ENCODE data around the gene AP1AR. TPM values are rescaled to one million over a fixed set of nuclear protein-coding genes. Genes with fewer than 3 reads are reported as not detected.

The AP1AR gene
- total and polyA plus RNA-seq, 2 of the 4 experiments (the other 2 are of a cell fraction): 4.0 to 4.7 TPM

- H3K4me1 ChIP-seq (ENCODE audit: control insufficient read depth, insufficient read depth, low read length): no peaks in the 10 kb centered on the region
- H3K23ac ChIP-seq (ENCODE audit: low read depth, low read length): no peak overlapping the region
- TF ChIP-seq MAZ (IDR thresholded peaks at IDR 0.05; ENCODE audit: borderline replicate concordance, low read depth, low read length) (no peak), MXI1 (IDR thresholded peaks at IDR 0.05; ENCODE audit: borderline replicate concordance, low read depth, low read length) (no peak), RCOR1 (IDR thresholded peaks at IDR 0.05; ENCODE audit: insufficient replicate concordance, low read length) (no peak), ELK1 (IDR thresholded peaks at IDR 0.05; ENCODE audit: borderline replicate concordance, low read depth, low read length) (no peak), MAFK (IDR thresholded peaks at IDR 0.05; ENCODE audit: low read depth, low read length) (no peak), BHLHE40 (IDR thresholded peaks at IDR 0.05; ENCODE audit: low read depth, low read length) (no peak), CEBPB (IDR thresholded peaks at IDR 0.05; ENCODE audit: low read depth, low read length) (no peak), RAD21 (IDR thresholded peaks at IDR 0.05; ENCODE audit: low read length) (peak; percentile 10; the same call in 1 of the 2 replicates), NFE2L2 (IDR thresholded peaks at IDR 0.05; ENCODE audit: low read depth, low read length) (no peak), FOS (IDR thresholded peaks at IDR 0.05; ENCODE audit: low read depth, low read length) (no peak), RFX5 (IDR thresholded peaks at IDR 0.05; ENCODE audit: low read depth, low read length) (no peak), USF2 (IDR thresholded peaks at IDR 0.05; ENCODE audit: low read depth, low read length) (no peak), POLR2A (IDR thresholded peaks at IDR 0.05; ENCODE audit: low read depth, low read length) (no peak), CHD1 (IDR thresholded peaks at IDR 0.05; ENCODE audit: low read depth, low read length) (no peak), CTCF (conservative IDR thresholded peaks at IDR 0.05; ENCODE audit: low read depth, low read length) (0 out of 2 replicates have a peak, but pooled peaks have one; percentile 23)
- no peak overlapping the region for H4K8ac ChIP-seq (ENCODE audit: low read depth in 2 of 2, low read length in 2 of 2)
- H4K91ac ChIP-seq (ENCODE audit: insufficient read depth, low read depth, low read length): no peak overlapping the region
- no peak overlapping the region for H2AK9ac ChIP-seq (replicated peaks; ENCODE audit: low read depth, low read length, poor library complexity)
- ChIA-PET POLR2A (ENCODE audit: unreplicated experiment) (interaction anchor here (0.6 kb wide), 1 partner anchor 13 kb away, joined by 4 read pairs; no protein-coding TSS in a partner anchor), CTCF (interaction anchor here (1.1 to 1.2 kb wide), 2 partner anchors 9 to 14 kb away, joined by 3 to 5 read pairs; no protein-coding TSS in a partner anchor)
- ATAC-seq (ENCODE audit: low read depth) (0 out of 2 replicates have a peak, but pooled peaks have one; percentile 32), DNase-seq (peak; percentile 12)
- no peak overlapping the region for H4K5ac ChIP-seq (ENCODE audit: low read depth, low read length)
- no peaks in the 10 kb centered on the region for H4K20me1 ChIP-seq (ENCODE audit: insufficient read depth, low read length)
- H3K14ac ChIP-seq (replicated peaks; ENCODE audit: low read depth, low read length): no peak overlapping the region
- H2BK20ac ChIP-seq (ENCODE audit: low read depth, low read length): no peak overlapping the region
- H2AFZ ChIP-seq (replicated peaks; ENCODE audit: low read length, poor library complexity): no peak overlapping the region
- no peak overlapping the region for H2BK5ac ChIP-seq (ENCODE audit: low read depth, low read length, poor library complexity, severe bottlenecking)
- no peak overlapping the region for H2AK5ac ChIP-seq (ENCODE audit: low read depth, low read length)
- intact Hi-C loops (cut with micrococcal nuclease): no loop called here
- H3K56ac ChIP-seq (ENCODE audit: extremely low read depth, insufficient read depth, low read length): no peak overlapping the region
- in situ Hi-C loops (cut with MboI; ENCODE audit: low sequenced_read_pairs): no loop called here
- no peak overlapping the region for H3K4me3 ChIP-seq (ENCODE audit: insufficient read depth, low read depth, low read length)
- no TSS peak for BruUV-seq (replicated peaks)
- no CpG with 5 or more reads among the region's 2 CpGs for WGBS, 2 experiments (ENCODE audit: extremely low coverage in 2 of 2, insufficient read length in 1 of 2)
- H3K27me3 ChIP-seq (ENCODE audit: control insufficient read depth, insufficient read depth, low read length): no peaks in the 10 kb centered on the region
- H2BK120ac ChIP-seq (ENCODE audit: low read depth, low read length): no peak overlapping the region
- no peaks in the 10 kb centered on the region for H3K79me1 ChIP-seq (ENCODE audit: low read depth in 1 of 2, low read length in 2 of 2)
- no peak overlapping the region for H3K4me2 ChIP-seq (ENCODE audit: low read depth, low read length)
- no peak overlapping the region for H3K4ac ChIP-seq (ENCODE audit: low read depth, low read length)
- dilution Hi-C loops (cut with HindIII; ENCODE audit: low sequenced_read_pairs, unreplicated experiment): no loop called here
- no peak overlapping the region for H3K9ac ChIP-seq (ENCODE audit: low read depth, low read length)
- H3K9me1 ChIP-seq (ENCODE audit: insufficient read depth, low read length): no peaks in the 10 kb centered on the region
- H2BK15ac ChIP-seq (ENCODE audit: low read depth, low read length): no peak overlapping the region
- no peak overlapping the region for H3K27ac ChIP-seq (ENCODE audit: insufficient read depth, low read length)
- H3K36me3 ChIP-seq (ENCODE audit: control insufficient read depth, insufficient read depth, low read length): no peaks in the 10 kb centered on the region
- no peaks in the 10 kb centered on the region for H3K9me3 ChIP-seq (ENCODE audit: control insufficient read depth, insufficient read depth, low read length)
- no peak overlapping the region for H3K18ac ChIP-seq (ENCODE audit: low read depth, low read length)
Observed at GRCh38 chr4:112189754-112190153, 41.8 kb upstream of the AP1AR start.

All from IMR-90 (cell line).